ENCODE results near the gene KRT32. TPM values are rescaled to one million over a fixed set of nuclear protein-coding genes. Genes with fewer than 3 reads are reported as not detected.

The KRT32 gene
- total RNA-seq, 1 donor from 2014 or later = not detected

- Mint-ChIP-seq H3K36me3 (no peaks in the 10 kb centered on the region), H3K4me1 (no peaks in the 10 kb centered on the region), H3K9me3 (no peaks in the 10 kb centered on the region), H3K27ac (no peak overlapping the region), H3K4me3 (no peak overlapping the region), H3K27me3 (ENCODE audit: insufficient read depth, low read depth) (peaks cover 6% of the 10 kb centered on the region)
- H3K79me2 ChIP-seq (ENCODE audit: low read depth) = no peaks in the 10 kb centered on the region
- no peaks in the 10 kb centered on the region for H3K9me3 ChIP-seq (ENCODE audit: low read depth)
- H3K27ac ChIP-seq = no peak overlapping the region
- no peaks in the 10 kb centered on the region for H3K36me3 ChIP-seq
- H3F3A ChIP-seq (ENCODE audit: low read depth) = no peaks in the 10 kb centered on the region
- no peaks in the 10 kb centered on the region for H3K27me3 ChIP-seq
- no peak overlapping the region for H3K9ac ChIP-seq
- no peaks in the 10 kb centered on the region for H4K20me1 ChIP-seq (ENCODE audit: low read depth)
- no peak overlapping the region for H2AFZ ChIP-seq (replicated peaks)
- H3K4me1 ChIP-seq = no peaks in the 10 kb centered on the region
- TF ChIP-seq CTCF (IDR thresholded peaks at IDR 0.05) = no peak
- TF ChIP-seq EZH2phosphoT487 (IDR thresholded peaks at IDR 0.05) = no peak
- H3K4me3 ChIP-seq = no peak overlapping the region
- no peak for DNase-seq (ENCODE audit: low spot score)
- H3K4me2 ChIP-seq = no peak overlapping the region
These were observed 9.5 kb downstream of the KRT32 start for GRCh38 chr17:41457676-41458075.

DNA sequence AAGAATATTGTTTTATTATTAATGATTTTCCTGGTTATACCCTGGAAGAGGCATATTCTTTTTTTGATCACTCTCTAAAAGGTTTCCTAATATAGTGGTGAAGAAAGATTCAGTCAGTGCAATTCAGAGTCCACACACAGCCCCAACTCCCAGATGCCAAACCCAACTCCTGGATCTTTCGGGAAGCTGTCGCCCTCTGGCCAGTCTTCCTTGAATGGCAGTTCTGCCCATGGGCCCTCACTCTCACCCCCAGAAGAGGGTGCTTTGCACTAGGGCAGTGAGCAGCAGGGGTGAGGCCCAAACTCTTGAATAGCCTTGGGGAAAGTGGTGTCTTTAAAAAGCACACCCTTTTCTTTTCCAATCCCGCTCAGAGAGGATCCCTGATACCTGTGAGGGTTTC lies 11.0 kb downstream of the KRT32 start:
- H3K27ac Mint-ChIP-seq = no peak overlapping the region
- Histone ChIP-seq H3K4me3 (no peak overlapping the region), H3K9ac (no peak overlapping the region), H3K27me3 (no peaks in the 10 kb centered on the region), H3F3A (ENCODE audit: low read depth) (no peaks in the 10 kb centered on the region), H3K9me3 (ENCODE audit: low read depth) (no peaks in the 10 kb centered on the region), H3K79me2 (ENCODE audit: low read depth) (no peaks in the 10 kb centered on the region), H3K27ac (no peak overlapping the region), H2AFZ (replicated peaks) (no peak overlapping the region), H3K36me3 (no peaks in the 10 kb centered on the region), H3K4me2 (no peak overlapping the region), H3K4me1 (no peaks in the 10 kb centered on the region), H4K20me1 (ENCODE audit: low read depth) (no peaks in the 10 kb centered on the region)
- H3K4me1 Mint-ChIP-seq = no peaks in the 10 kb centered on the region
- H3K27me3 Mint-ChIP-seq (ENCODE audit: insufficient read depth, low read depth) = peaks cover 12% of the 10 kb centered on the region
- DNase-seq (ENCODE audit: low spot score) = peak; percentile 32
- H3K36me3 Mint-ChIP-seq = no peaks in the 10 kb centered on the region
- no peak overlapping the region for H3K4me3 Mint-ChIP-seq
- peaks cover under 1% of the 10 kb centered on the region for H3K9me3 Mint-ChIP-seq
- no peak for TF ChIP-seq EZH2phosphoT487 (IDR thresholded peaks at IDR 0.05)
- TF ChIP-seq CTCF (IDR thresholded peaks at IDR 0.05) = peak; percentile 40

DNA sequence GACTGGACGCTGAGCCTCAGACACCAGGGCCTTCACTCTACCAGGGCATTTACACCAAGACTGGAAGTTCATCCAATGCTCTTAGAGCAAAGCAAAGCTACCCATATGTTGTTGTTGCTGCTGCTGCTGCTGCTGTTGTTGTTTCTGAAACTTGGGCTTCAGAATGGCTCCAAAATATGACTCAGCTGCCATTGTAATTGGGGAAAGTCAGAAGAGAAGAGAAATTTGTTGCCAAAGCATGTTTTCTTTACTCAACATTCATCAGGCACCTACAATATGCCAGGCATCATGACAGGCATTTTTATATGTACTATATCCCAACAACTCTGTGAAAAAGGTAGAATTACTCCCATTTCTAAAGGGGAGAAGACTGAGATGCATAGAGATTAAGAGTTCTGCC lies 11.9 kb downstream of the KRT32 start:
- no peak overlapping the region for H3K9ac ChIP-seq
- no peaks in the 10 kb centered on the region for H3K27me3 ChIP-seq
- H3K36me3 Mint-ChIP-seq = no peaks in the 10 kb centered on the region
- peaks cover 12% of the 10 kb centered on the region for H3K27me3 Mint-ChIP-seq (ENCODE audit: insufficient read depth, low read depth)
- no peaks in the 10 kb centered on the region for H4K20me1 ChIP-seq (ENCODE audit: low read depth)
- no peak overlapping the region for H3K27ac Mint-ChIP-seq
- no peaks in the 10 kb centered on the region for H3K9me3 ChIP-seq (ENCODE audit: low read depth)
- no peaks in the 10 kb centered on the region for H3K4me1 Mint-ChIP-seq
- no peak overlapping the region for H3K4me2 ChIP-seq
- no peak overlapping the region for H3K4me3 Mint-ChIP-seq
- H3K79me2 ChIP-seq (ENCODE audit: low read depth) = no peaks in the 10 kb centered on the region
- DNase-seq (ENCODE audit: low spot score) = no peak
- H3K4me1 ChIP-seq = no peaks in the 10 kb centered on the region
- H3K9me3 Mint-ChIP-seq = peaks cover 4% of the 10 kb centered on the region
- H3F3A ChIP-seq (ENCODE audit: low read depth) = no peaks in the 10 kb centered on the region
- no peak overlapping the region for H3K4me3 ChIP-seq
- H3K36me3 ChIP-seq = no peaks in the 10 kb centered on the region
- no peak overlapping the region for H3K27ac ChIP-seq
- TF ChIP-seq CTCF (IDR thresholded peaks at IDR 0.05) (no peak), EZH2phosphoT487 (IDR thresholded peaks at IDR 0.05) (no peak), EZH2 (IDR thresholded peaks at IDR 0.05) (no peak)
- H2AFZ ChIP-seq (replicated peaks) = no peak overlapping the region

DNA sequence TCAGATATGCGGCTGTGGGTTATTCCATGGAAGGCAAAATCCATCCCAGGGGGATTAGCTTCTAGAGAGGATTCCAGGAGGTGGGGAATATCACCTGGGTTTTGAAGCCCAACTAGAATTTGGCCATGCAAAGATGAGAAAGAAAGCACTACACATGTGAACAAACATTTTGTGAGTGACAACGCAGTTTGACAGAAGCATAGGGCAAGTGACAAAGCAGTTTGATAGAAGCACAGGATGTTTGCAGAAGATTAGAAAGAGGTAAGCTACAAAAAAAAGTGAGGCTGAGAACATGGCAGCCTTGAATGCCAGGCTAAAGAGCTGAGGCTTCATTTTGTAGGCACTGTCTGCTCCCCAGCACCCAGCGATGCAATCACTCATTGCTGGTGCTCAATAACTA lies 14.1 kb downstream of the KRT32 start:
- no peak overlapping the region for H3K27ac Mint-ChIP-seq
- TF ChIP-seq CTCF (IDR thresholded peaks at IDR 0.05) (no peak), EZH2phosphoT487 (IDR thresholded peaks at IDR 0.05) (no peak), EZH2 (IDR thresholded peaks at IDR 0.05) (no peak)
- no peak overlapping the region for H3K27ac ChIP-seq
- H3K4me3 Mint-ChIP-seq = no peak overlapping the region
- peaks cover 9% of the 10 kb centered on the region for H3K9me3 Mint-ChIP-seq
- no peaks in the 10 kb centered on the region for H3K9me3 ChIP-seq (ENCODE audit: low read depth)
- H3K36me3 Mint-ChIP-seq = no peaks in the 10 kb centered on the region
- no peak overlapping the region for H3K9ac ChIP-seq
- no peaks in the 10 kb centered on the region for H3K79me2 ChIP-seq (ENCODE audit: low read depth)
- no peaks in the 10 kb centered on the region for H3K27me3 ChIP-seq
- H2AFZ ChIP-seq (replicated peaks) = no peak overlapping the region
- no peak for DNase-seq (ENCODE audit: low spot score)
- H3K4me1 Mint-ChIP-seq = no peaks in the 10 kb centered on the region
- H3K4me2 ChIP-seq = no peak overlapping the region
- no peaks in the 10 kb centered on the region for H3F3A ChIP-seq (ENCODE audit: low read depth)
- no peaks in the 10 kb centered on the region for H3K36me3 ChIP-seq
- H3K4me1 ChIP-seq = no peaks in the 10 kb centered on the region
- H3K4me3 ChIP-seq = no peak overlapping the region
- H3K27me3 Mint-ChIP-seq (ENCODE audit: insufficient read depth, low read depth) = peaks cover 9% of the 10 kb centered on the region
- no peaks in the 10 kb centered on the region for H4K20me1 ChIP-seq (ENCODE audit: low read depth)
